T-cell (primary cell): ENCODE measurements around the gene MEAK7. TPM values are rescaled to one million over a fixed set of nuclear protein-coding genes. Genes with fewer than 3 reads are reported as not detected.
A peak's percentile ranks its signal among the peaks of the same experiment; 100 is the strongest.

Source experiments
- ATAC-seq, 4 experiments: fragments of 200-7000 bp in 3 of 4; fragments of 150-1000 bp in 1 of 4; cut with Tn5 transposase; replicated peaks in 1 of 4; 1 replicate in 3 of 4; 2 replicates in 1 of 4; pipeline ENCODE4 v1.10.0; 2021; ENCODE audit warnings: moderate library complexity in 3 of 4, mild to moderate bottlenecking in 2 of 4, moderate number of reproducible peaks in 1 of 4
- CTCF ChIA-PET, 2 donors: fragments of 300-600 bp; sonication (Branson Sonifier 250); formaldehyde crosslinking; loops; one replicate each; lab custom pipeline; 2022; ENCODE audit warnings: antibody characterized with exemption in 2 of 2; lab: Charles Lee
- POLR2A ChIA-PET, 2 donors: fragments of 300-600 bp; sonication (Branson Sonifier 250); formaldehyde crosslinking; loops; one replicate each; lab custom pipeline; 2022; ENCODE audit warnings: antibody characterized with exemption in 2 of 2; lab: Charles Lee
- DNase-seq, 35 experiments: peaks; one replicate each; pipeline versions ENCODE4 v3.0.0 to v3.0.0-alpha.2; 2013 to 2023
- H3K27ac ChIP-seq: one replicate; pipeline ENCODE4 v1.5.1; 2013; ENCODE audit warnings: low read length
- H3K27me3 ChIP-seq, 2 experiments: replicated peaks in 1 of 2; 1 replicate in 1 of 2; 2 replicates in 1 of 2; pipeline versions ENCODE4 v1.6.1 to v1.7.0; 2013; ENCODE audit warnings: low read length in 1 of 2, mixed read lengths in 1 of 2; ENCODE audit not compliant: control insufficient read depth in 2 of 2, insufficient read depth in 2 of 2; ENCODE audit errors: extremely low read depth in 1 of 2
- H3K36me3 ChIP-seq, 2 donors: 1 replicate in 1 of 2; 2 replicates in 1 of 2; pipeline versions ENCODE4 v1.6.1 to v1.7.0; 2013; ENCODE audit warnings: low read length in 1 of 2; ENCODE audit not compliant: control insufficient read depth in 2 of 2, insufficient read depth in 1 of 2; ENCODE audit errors: extremely low read depth in 1 of 2
- H3K4me1 ChIP-seq, 2 experiments: 1 replicate in 1 of 2; 2 replicates in 1 of 2; pipeline versions ENCODE4 v1.6.1 to v1.7.0; 2013; ENCODE audit warnings: low read length in 2 of 2, mixed read lengths in 1 of 2; ENCODE audit not compliant: insufficient read depth in 2 of 2, control insufficient read depth in 1 of 2; ENCODE audit errors: extremely low read depth in 1 of 2
- H3K4me3 ChIP-seq, 2 donors: 1 replicate in 1 of 2; 2 replicates in 1 of 2; pipeline versions ENCODE4 v1.5.1 to v1.7.0; 2013; ENCODE audit warnings: mild to moderate bottlenecking in 2 of 2, low read length in 1 of 2, moderate library complexity in 1 of 2; ENCODE audit not compliant: control insufficient read depth in 1 of 2; ENCODE audit errors: extremely low read depth in 1 of 2
- H3K9me3 ChIP-seq: 2 replicates; pipeline ENCODE4 v1.7.0; 2013
- H3K27ac Mint-ChIP-seq, 2 donors: one replicate each; pipeline ENCODE4 v1.8.0; 2020 to 2021; ENCODE audit warnings: mild to moderate bottlenecking in 2 of 2, mixed read lengths in 2 of 2
- H3K27me3 Mint-ChIP-seq, 2 donors: one replicate each; pipeline ENCODE4 v1.8.0; 2021 to 2022; ENCODE audit warnings: mixed read lengths in 2 of 2
- H3K36me3 Mint-ChIP-seq: one replicate; pipeline ENCODE4 v1.8.0; 2021; ENCODE audit warnings: mixed read lengths
- H3K4me1 Mint-ChIP-seq, 3 donors: one replicate each; pipeline ENCODE4 v1.8.0; 2020 to 2022; ENCODE audit warnings: mixed read lengths in 3 of 3, mild to moderate bottlenecking in 1 of 3
- H3K4me3 Mint-ChIP-seq, 3 donors: one replicate each; pipeline ENCODE4 v1.8.0; 2020 to 2022; ENCODE audit warnings: mild to moderate bottlenecking in 3 of 3, mixed read lengths in 3 of 3, moderate library complexity in 3 of 3
- H3K9me3 Mint-ChIP-seq, 3 donors: one replicate each; pipeline ENCODE4 v1.8.0; 2020 to 2022; ENCODE audit warnings: mixed read lengths in 3 of 3
- WGBS: methylation state at CpG from one replicate; pipeline ENCODE4 v1.1.5; 2013; ENCODE audit warnings: missing lambda C conversion rate; ENCODE audit not compliant: insufficient coverage; 5-methylcytosine and 5-hydroxymethylcytosine counted together
- total RNA-seq, 35 experiments: library from RNA in 6 of 35; stranded (reverse) in 6 of 35; fragments of 120-200 nt in 1 of 35; gene quantifications; one replicate each; pipeline versions ENCODE4 v1.2.1 to v1.2.4 and lab custom pipeline; 2013 to 2026

The MEAK7 gene
- total RNA-seq, 5 donors from 2014 or later (not counting 1 experiment from before 2014, with no cell fraction given) = 6.2 to 12.3 (median 10.2) TPM

GRCh38 chr16:84548508-84548907 lies 44.0 kb upstream of the MEAK7 start:
- POLR2A ChIA-PET = interaction anchor here in 1 of 2 donors (0.7 kb wide), 1 partner anchor 41 kb away, joined by 7 read pairs; no protein-coding TSS in a partner anchor
- H3K36me3 Mint-ChIP-seq = peaks cover 6% of the 10 kb centered on the region

DNA sequence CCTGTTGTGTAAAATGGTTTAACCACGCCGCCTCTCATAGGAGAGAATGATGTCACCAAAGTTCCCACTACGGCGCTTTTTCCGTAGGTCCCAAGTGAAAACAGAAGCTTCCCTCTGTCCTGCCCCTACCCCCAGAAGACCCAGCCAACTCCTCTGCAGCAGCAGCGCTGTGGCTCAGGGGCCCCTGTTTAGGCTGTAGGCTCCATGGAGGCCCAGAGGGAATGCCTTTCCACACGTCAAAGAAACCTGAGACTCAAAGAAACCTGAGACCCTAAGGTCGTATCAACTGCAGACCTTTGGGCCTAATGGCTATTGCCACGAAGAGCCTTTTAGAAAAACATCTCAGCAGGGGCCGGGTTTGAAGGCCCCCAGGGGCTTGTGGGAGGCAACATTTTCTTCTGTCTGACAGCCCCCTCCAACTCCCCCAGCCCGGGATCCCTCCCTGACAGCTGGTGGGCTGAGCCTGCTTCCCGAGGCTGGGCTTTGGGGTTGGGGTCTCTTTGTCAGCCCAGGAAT lies 43.1 kb upstream of the MEAK7 start:
- DNase-seq = no peak
- ATAC-seq = no peak
- Mint-ChIP-seq H3K9me3 (no peaks in the 10 kb centered on the region), H3K27ac (peak overlapping the region; percentile 78 to 99), H3K4me3 (peak overlapping the region in 1 of 3 donors; percentile 83), H3K36me3 (peaks cover 6% of the 10 kb centered on the region), H3K4me1 (peaks cover 55 to 65% (median 63%) of the 10 kb centered on the region in 3 donors), H3K27me3 (no peaks in the 10 kb centered on the region)
- ChIA-PET CTCF (no interaction called here), POLR2A (interaction anchor here in 1 of 2 donors (0.6 to 0.7 kb wide), 2 partner anchors 42 to 176 kb away, joined by 3 to 7 read pairs; no protein-coding TSS in a partner anchor)
- no peaks in the 10 kb centered on the region for H3K27me3 ChIP-seq
- peaks cover 0 to 4% of the 10 kb centered on the region in 2 donors for H3K36me3 ChIP-seq
- H3K27ac ChIP-seq = no peak overlapping the region
- no peak overlapping the region for H3K4me3 ChIP-seq
- H3K9me3 ChIP-seq = no peaks in the 10 kb centered on the region
- 56% methylated on average over 8 of the region's 12 CpGs for WGBS
- peaks cover 49 to 70% of the 10 kb centered on the region in 2 experiments for H3K4me1 ChIP-seq

More at GRCh38 chr16:84548508-84548907, 44.0 kb upstream of the MEAK7 start:
- CTCF ChIA-PET = no interaction called here
- peak overlapping the region; percentile 83 to 88 (median 84) for H3K4me3 Mint-ChIP-seq
- WGBS = 33% methylated on average over 1 of the region's 8 CpGs
- peak in 1 of 35 experiments; percentile 18 for DNase-seq
- Histone ChIP-seq H3K36me3 (peaks cover 0 to 4% of the 10 kb centered on the region in 2 donors), H3K4me3 (peak overlapping the region in 1 of 2 donors; percentile 47), H3K4me1 (peaks cover 55 to 78% of the 10 kb centered on the region in 2 experiments), H3K27ac (peak overlapping the region; percentile 85), H3K9me3 (no peaks in the 10 kb centered on the region), H3K27me3 (no peaks in the 10 kb centered on the region)
- H3K27me3 Mint-ChIP-seq = no peaks in the 10 kb centered on the region
- peak in 3 of 4 experiments; percentile 5 to 26 (median 17) for ATAC-seq
- H3K9me3 Mint-ChIP-seq = no peaks in the 10 kb centered on the region
- peaks cover 64 to 74% (median 68%) of the 10 kb centered on the region in 3 donors for H3K4me1 Mint-ChIP-seq
- H3K27ac Mint-ChIP-seq = peak overlapping the region; percentile 98 to 99

- peaks cover 6% of the 10 kb centered on the region for H3K36me3 Mint-ChIP-seq
- no peak for ATAC-seq
- DNase-seq = no peak
Observed at GRCh38 chr16:84546669-84547545, 42.4 kb upstream of the MEAK7 start.

GRCh38 chr16:84545114-84545737 lies 40.8 kb upstream of the MEAK7 start:
- peak overlapping the region in 1 of 2 donors; percentile 55 for H3K27ac Mint-ChIP-seq
- no peaks in the 10 kb centered on the region for H3K27me3 ChIP-seq
- H3K4me1 Mint-ChIP-seq = peaks cover 41 to 50% (median 49%) of the 10 kb centered on the region in 3 donors
- H3K27ac ChIP-seq = no peak overlapping the region
- ChIA-PET CTCF (no interaction called here), POLR2A (no interaction called here)
- DNase-seq = no peak
- ATAC-seq = no peak
- H3K9me3 Mint-ChIP-seq = no peaks in the 10 kb centered on the region
- H3K4me3 Mint-ChIP-seq = peak overlapping the region in 1 of 3 donors; percentile 66
- peaks cover 6% of the 10 kb centered on the region for H3K36me3 Mint-ChIP-seq
- no peak overlapping the region for H3K4me3 ChIP-seq
- peaks cover 31 to 51% of the 10 kb centered on the region in 2 experiments for H3K4me1 ChIP-seq
- no peaks in the 10 kb centered on the region for H3K9me3 ChIP-seq
- 93% methylated on average over 6 of the region's 12 CpGs for WGBS
- peaks cover 0 to 4% of the 10 kb centered on the region in 2 donors for H3K36me3 ChIP-seq
- no peaks in the 10 kb centered on the region for H3K27me3 Mint-ChIP-seq

More at GRCh38 chr16:84546669-84547545, 42.4 kb upstream of the MEAK7 start:
- 80% methylated on average over 19 of the region's 22 CpGs for WGBS
- Mint-ChIP-seq H3K4me3 (peak overlapping the region in 2 of 3 donors; percentile 25 to 83), H3K27me3 (no peaks in the 10 kb centered on the region), H3K9me3 (no peaks in the 10 kb centered on the region), H3K4me1 (peaks cover 50 to 59% (median 58%) of the 10 kb centered on the region in 3 donors), H3K27ac (peak overlapping the region; percentile 78 to 99)
- peaks cover 43 to 64% of the 10 kb centered on the region in 2 experiments for H3K4me1 ChIP-seq
- no peaks in the 10 kb centered on the region for H3K9me3 ChIP-seq
- ChIA-PET CTCF (interaction anchor here in 1 of 2 donors (0.7 kb wide), 1 partner anchor 54 kb away, joined by 3 read pairs; no protein-coding TSS in a partner anchor), POLR2A (interaction anchor here in 1 of 2 donors (0.6 kb wide), 2 partner anchors 96 to 176 kb away, joined by 3 to 4 read pairs; no protein-coding TSS in a partner anchor)
- peaks cover 0 to 4% of the 10 kb centered on the region in 2 donors for H3K36me3 ChIP-seq
- H3K27me3 ChIP-seq = no peaks in the 10 kb centered on the region
- H3K4me3 ChIP-seq = no peak overlapping the region
- H3K27ac ChIP-seq = no peak overlapping the region

DNA sequence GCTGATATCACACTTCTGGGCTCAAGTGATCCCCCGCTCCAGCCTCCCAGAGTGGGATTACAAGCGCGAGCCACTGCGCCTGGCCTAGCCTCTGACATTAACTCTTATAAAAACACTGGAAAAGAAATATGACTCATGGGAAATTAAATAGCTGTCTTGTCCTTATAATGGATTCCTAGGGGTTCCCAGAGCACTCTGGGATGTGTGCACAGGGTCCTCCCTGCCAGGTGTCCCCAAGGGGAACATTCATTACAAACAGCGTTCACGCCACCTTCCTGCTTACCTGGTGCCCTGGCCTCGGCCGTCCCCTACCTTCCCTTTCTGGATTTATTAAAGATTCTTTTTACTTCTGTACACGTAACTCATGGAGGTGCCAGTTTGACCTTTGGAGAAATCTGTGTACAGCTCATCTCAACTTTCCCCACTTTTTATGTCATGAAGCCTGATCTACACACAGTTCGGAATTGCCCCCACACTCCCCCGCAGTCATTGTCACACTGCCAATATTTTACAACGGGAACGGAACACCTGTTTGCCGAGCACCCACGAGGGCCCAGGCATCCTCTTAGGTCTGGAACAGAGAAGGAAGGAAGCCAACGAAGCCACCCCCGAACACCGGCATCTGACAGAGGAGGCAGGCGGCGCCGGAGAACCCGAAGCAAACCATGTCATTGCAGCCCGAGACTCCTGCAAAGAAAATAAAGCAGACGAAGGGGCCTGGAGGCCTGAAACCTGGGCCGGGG lies 39.7 kb upstream of the MEAK7 start:
- H3K4me3 Mint-ChIP-seq = peak overlapping the region; percentile 54 to 66 (median 56)
- H3K27ac Mint-ChIP-seq = peak overlapping the region; percentile 62 to 80
- H3K4me1 ChIP-seq = peaks cover 24 to 41% of the 10 kb centered on the region in 2 experiments
- peaks cover 32 to 40% (median 39%) of the 10 kb centered on the region in 3 donors for H3K4me1 Mint-ChIP-seq
- peak in 24 of 35 experiments; percentile 8 to 48 (median 26) for DNase-seq
- H3K9me3 ChIP-seq = no peaks in the 10 kb centered on the region
- H3K4me3 ChIP-seq = peak overlapping the region in 1 of 2 donors; percentile 57
- no peaks in the 10 kb centered on the region for H3K9me3 Mint-ChIP-seq
- H3K36me3 Mint-ChIP-seq = peaks cover 11% of the 10 kb centered on the region
- no peak overlapping the region for H3K27ac ChIP-seq
- H3K27me3 ChIP-seq = no peaks in the 10 kb centered on the region
- H3K27me3 Mint-ChIP-seq = no peaks in the 10 kb centered on the region
- ChIA-PET POLR2A (interaction anchor here (0.6 kb wide), 2 partner anchors 27 to 129 kb away, joined by 3 to 4 read pairs; no protein-coding TSS in a partner anchor), CTCF (interaction anchor here (1.0 to 1.4 kb wide), 2 partner anchors 12 to 196 kb away, joined by 3 to 4 read pairs; no protein-coding TSS in a partner anchor)
- peaks cover 0 to 4% of the 10 kb centered on the region in 2 donors for H3K36me3 ChIP-seq
- peak in 3 of 4 experiments; percentile 29 to 49 (median 44) for ATAC-seq
- 47% methylated on average over 13 of the region's 25 CpGs for WGBS
